Effector CD8-positive, alpha-beta T cell (primary cell): ENCODE measurements around the gene PTPN21.

Source experiments
- DNase-seq: peaks from one replicate; lab custom pipeline; 2025; lab: John Stamatoyannopoulos, UW

PTPN21 gene

GRCh38 chr14:88468406-88468805 is 86.4 kb downstream of the PTPN21 start:
- no peak for DNase-seq

DNA sequence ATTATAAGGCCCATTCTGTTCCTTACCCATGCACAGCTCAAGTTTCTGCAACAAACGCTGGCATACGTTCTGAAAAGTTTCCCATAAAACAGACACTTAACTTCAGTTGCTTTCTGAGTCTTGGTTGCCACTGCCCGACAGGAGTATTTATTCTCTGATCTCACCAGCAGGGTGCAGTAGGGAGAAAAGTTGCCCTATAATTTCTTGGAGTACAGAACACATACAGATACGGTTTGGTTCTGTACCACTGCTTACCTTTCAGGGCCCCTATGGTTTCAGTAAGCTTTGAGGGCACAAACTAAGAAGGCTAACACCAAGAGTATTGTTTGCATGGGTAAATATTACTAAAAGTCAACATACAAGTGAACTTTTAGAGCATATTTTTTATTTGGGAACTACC is 91.5 kb downstream of the PTPN21 start:
- no peak for DNase-seq

- no peak for DNase-seq
Observed at GRCh38 chr14:88454886-88455285, 99.9 kb downstream of the PTPN21 start.

DNA sequence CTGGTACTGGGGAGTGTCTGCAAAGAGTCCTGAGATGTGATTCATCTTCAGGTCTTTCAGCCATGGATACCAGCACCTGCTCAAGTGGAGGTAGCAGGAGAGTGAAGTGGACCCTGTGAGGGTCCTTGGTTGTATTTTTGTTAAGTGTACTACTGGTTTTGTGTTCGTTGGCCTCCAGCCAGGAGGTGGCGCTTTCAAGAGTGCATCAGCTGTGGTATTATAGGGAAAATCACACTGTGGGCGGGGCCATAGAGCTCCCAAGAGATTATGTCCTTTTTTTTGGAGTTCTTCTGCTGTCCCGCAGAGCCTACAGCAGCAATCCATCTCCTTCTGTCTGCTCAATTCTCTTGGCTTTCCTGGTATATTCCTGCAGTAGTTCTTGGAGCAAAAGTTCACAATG is 102.6 kb downstream of the PTPN21 start:
- no peak for DNase-seq

DNA sequence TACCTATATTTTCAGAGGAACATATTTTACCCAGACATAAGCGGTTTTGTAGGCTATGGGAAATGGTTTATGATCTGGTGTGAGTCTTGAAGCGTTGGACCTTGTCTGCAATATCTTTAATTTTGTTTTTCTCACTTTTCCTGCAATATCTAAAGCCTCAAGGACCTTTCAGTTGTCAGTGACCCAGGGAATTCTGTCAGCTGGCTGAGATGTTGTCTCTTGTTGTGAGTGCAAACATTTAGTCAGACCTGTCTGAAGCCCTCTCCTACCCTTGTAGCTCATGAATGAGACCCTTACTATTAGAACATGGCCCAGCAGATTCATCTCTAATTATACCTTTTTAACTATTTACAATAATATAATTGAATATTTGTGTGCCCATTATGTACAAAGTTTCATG is 115.7 kb downstream of the PTPN21 start:
- no peak for DNase-seq

DNA sequence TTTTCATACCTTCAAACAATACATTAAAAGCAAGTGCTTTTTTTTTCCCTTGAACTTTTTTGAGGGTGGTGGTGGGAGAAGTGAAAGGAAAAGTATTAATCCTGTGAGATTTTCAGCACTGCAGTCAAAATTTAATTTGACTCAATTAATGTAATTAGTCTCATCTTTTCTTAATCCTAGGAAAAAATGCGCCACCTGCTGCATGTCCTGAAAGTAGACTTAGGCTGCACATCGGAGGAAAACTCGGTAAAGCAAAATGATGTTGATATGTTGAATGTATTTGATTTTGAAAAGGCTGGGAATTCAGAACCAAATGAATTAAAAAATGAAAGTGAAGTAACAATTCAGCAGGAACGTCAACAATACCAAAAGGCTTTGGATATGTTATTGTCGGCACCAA is 117.1 kb downstream of the PTPN21 start:
- DNase-seq = no peak

DNA sequence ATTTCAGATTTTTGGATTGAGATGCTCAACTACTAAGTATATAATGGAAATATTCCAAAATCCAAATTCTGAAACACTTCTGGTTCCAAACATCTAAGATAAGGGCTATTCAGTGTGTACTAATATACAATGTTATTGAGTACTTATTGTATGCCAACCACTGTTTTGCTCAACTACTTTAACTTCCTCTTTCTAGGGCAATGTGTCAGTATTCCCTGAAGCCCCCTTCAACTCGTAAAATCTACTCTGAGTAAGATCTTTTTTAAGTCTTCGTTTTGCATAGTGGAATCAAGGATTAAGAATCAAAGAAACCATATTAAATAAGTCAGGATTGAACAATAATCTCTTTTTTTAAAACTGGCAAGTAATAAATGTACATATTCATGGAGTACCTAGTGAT is 123.8 kb downstream of the PTPN21 start:
- no peak for DNase-seq

GRCh38 chr14:88426271-88426670 is 128.5 kb downstream of the PTPN21 start:
- no peak for DNase-seq

DNA sequence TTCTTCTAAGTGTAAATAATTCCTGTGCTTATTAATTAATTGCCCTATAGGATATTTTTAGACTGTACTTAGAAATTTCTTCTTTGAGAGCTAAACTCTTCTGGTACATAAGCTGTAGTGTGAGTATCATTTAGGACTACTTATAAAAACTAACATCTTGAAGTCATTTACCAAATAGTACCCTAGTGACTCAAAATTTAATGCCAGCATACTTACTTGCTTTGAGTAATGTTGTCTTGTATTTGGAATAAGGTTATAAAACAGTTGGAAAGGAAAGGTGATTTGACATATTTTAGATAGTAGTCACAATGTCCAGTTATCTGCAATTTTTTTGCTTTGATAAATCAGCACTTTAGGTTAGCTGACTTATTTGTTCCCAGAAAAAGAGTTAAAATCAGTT is 130.2 kb downstream of the PTPN21 start:
- DNase-seq = no peak

DNA sequence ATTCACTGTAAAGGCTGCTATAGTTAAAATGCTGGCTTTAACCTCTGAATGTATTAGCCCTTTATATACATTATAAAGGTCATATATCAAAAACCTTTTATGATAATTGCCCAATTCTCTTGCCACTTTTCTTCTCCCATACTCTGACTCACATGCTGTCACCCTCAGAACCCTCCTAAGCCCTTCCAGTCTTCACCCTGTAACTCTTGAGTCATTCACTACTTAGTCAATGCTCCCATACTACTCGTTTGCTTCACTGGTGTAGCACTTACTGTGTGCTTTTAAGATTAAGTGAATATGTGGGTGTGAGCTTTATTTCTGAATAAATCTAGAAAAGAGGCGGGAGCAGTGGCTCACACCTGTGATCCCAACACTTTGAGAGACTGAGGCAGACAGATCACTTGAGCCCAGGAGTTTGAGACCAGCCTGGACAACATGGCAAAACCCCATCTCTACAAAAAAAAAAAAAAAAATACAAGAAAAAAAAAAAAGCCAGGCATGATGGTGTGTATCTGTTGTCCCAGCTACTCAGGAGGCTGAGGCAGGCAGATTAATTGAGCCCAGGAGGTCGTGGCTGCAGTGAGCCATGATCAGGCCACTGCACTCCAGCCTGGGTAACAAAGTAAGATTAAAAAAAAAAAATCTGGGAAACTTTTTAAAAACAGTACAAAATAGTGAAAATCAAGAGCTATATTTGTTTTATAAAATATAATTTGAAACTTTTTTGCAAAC is 131.7 kb downstream of the PTPN21 start:
- DNase-seq = no peak

DNA sequence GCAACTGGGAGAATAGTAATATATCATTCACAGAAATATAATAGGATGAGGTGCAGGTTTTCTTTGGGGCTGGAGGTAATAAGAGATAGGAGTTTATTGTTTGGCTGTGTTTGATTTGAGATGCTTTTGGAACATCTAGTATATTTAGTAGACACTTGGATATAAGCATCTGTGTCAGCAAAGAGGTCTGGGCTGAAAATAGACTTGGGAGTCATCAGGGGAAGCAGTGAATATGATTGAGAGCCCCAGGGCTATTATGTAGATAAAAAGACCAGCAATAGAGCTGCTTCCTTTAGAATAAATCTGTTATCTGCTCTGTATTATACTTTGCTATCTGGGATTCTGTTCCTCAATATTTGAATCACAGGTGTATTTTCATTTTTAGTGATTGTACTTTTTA is 132.8 kb downstream of the PTPN21 start:
- DNase-seq = no peak

GRCh38 chr14:88421286-88421685 is 133.5 kb downstream of the PTPN21 start:
- no peak for DNase-seq

GRCh38 chr14:88420187-88420586 is 134.6 kb downstream of the PTPN21 start:
- DNase-seq = no peak

- no peak for DNase-seq
Observed at GRCh38 chr14:88417594-88417993, 137.2 kb downstream of the PTPN21 start.
